DND-41 (cell line): ENCODE data around the gene UROC1.

ENCODE experiments used
- ATAC-seq: fragments of 200-7000 bp; cut with Tn5 transposase; 3 replicates; pipeline ENCODE4 v1.9.1; 2021; ENCODE audit warnings: low read depth; ENCODE audit not compliant: insufficient read depth
- DNase-seq: peaks from one replicate; pipeline ENCODE4 v3.0.0-alpha.2; 2020
- H2AFZ ChIP-seq: 2 replicates; pipeline ENCODE4 v1.6.0; 2012; ENCODE audit warnings: low read depth, low read length
- H3K27ac ChIP-seq: 2 replicates; pipeline ENCODE4 v1.5.1; 2012; ENCODE audit warnings: low read length, inconsistent platforms
- H3K27me3 ChIP-seq: fragments of 200-600 bp; sonication (generic); 2 replicates; pipeline ENCODE4 v1.6.0; 2012; ENCODE audit warnings: low read length, mild to moderate bottlenecking, inconsistent platforms; ENCODE audit not compliant: insufficient read depth, poor library complexity
- H3K36me3 ChIP-seq: 2 replicates; pipeline ENCODE4 v1.5.1; 2012; ENCODE audit warnings: low read length, inconsistent platforms; ENCODE audit not compliant: insufficient read depth
- H3K4me1 ChIP-seq: 2 replicates; pipeline ENCODE4 v1.5.1; 2012; ENCODE audit warnings: mild to moderate bottlenecking, low read length; ENCODE audit not compliant: insufficient read depth
- H3K4me2 ChIP-seq: 2 replicates; pipeline ENCODE4 v1.6.0; 2012; ENCODE audit warnings: mild to moderate bottlenecking, moderate library complexity, low read length, inconsistent platforms; ENCODE audit not compliant: insufficient read depth
- H3K4me3 ChIP-seq, 2 experiments: fragments of 200-600 bp in 1 of 2; shearing (Covaris generic) in 1 of 2; 2 replicates each; pipeline ENCODE4 v1.5.1; 2012 to 2016; ENCODE audit warnings: inconsistent platforms in 2 of 2, low read length in 2 of 2, mild to moderate bottlenecking in 2 of 2, low read depth in 1 of 2, moderate library complexity in 1 of 2
- H3K79me2 ChIP-seq: 2 replicates; pipeline ENCODE4 v1.6.0; 2012; ENCODE audit warnings: low read length, inconsistent platforms; ENCODE audit not compliant: insufficient read depth
- H3K9ac ChIP-seq: 2 replicates; pipeline ENCODE4 v1.6.0; 2012; ENCODE audit warnings: low read depth, mild to moderate bottlenecking, inconsistent platforms, low read length, moderate library complexity
- H3K9me3 ChIP-seq: 2 replicates; pipeline ENCODE4 v1.5.1; 2012; ENCODE audit warnings: low read length, moderate library complexity, mild to moderate bottlenecking, inconsistent platforms; ENCODE audit not compliant: insufficient read depth, severe bottlenecking
- H4K20me1 ChIP-seq: 2 replicates; pipeline ENCODE4 v1.6.0; 2012; ENCODE audit warnings: low read length; ENCODE audit not compliant: insufficient read depth
- EZH2 ChIP-seq: IDR thresholded peaks from 3 replicates; pipeline ENCODE4 v1.6.1; 2012; ENCODE audit warnings: borderline replicate concordance, low read depth, mild to moderate bottlenecking, moderate library complexity, low read length, inconsistent platforms; ENCODE audit not compliant: severe bottlenecking
- TF ChIP-seq, protein P1 (sequence below): IDR thresholded peaks from 2 replicates; pipeline ENCODE4 v1.5.1; 2012; ENCODE audit warnings: borderline replicate concordance, low read length, moderate library complexity, mild to moderate bottlenecking; ENCODE audit not compliant: poor library complexity, severe bottlenecking; ENCODE audit errors: extremely low read depth

Gene UROC1

DNA sequence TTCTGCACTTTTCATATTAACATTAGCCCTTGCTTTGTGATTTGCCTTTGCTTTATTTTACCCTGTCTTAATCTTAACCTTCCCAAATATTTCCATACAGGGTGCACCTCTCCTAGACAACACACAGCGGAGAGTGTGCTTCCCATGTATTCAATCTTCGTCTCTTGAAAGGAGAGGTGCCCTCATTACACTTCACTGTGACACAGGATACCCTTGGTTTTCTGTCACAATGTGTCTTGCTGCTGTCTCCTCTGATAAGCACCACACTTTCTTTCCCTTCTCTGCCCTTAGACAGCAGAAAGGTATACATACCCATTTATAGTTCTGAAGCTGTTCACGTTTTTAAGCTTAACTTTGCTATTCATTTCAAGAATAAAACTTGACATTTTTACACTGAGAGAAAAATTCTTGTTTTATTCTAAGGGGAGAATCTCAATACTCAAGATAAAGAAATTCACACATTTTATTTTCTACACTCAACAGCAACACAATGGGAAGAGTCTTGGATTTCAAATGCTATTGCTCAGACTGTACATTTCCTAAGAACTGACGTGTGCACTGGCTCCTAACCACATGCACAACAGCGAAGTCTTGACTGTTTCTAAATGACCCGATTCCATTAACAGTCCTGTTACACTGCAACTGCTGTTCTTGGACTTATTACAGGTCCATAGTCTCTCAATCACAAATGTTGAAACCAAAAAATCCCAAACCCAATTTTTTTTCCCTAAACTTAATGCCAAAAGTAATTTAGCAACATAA is 63.0 kb downstream of the UROC1 start:
- TF ChIP-seq EZH2, result no peak
- TF ChIP-seq, protein P1, sequence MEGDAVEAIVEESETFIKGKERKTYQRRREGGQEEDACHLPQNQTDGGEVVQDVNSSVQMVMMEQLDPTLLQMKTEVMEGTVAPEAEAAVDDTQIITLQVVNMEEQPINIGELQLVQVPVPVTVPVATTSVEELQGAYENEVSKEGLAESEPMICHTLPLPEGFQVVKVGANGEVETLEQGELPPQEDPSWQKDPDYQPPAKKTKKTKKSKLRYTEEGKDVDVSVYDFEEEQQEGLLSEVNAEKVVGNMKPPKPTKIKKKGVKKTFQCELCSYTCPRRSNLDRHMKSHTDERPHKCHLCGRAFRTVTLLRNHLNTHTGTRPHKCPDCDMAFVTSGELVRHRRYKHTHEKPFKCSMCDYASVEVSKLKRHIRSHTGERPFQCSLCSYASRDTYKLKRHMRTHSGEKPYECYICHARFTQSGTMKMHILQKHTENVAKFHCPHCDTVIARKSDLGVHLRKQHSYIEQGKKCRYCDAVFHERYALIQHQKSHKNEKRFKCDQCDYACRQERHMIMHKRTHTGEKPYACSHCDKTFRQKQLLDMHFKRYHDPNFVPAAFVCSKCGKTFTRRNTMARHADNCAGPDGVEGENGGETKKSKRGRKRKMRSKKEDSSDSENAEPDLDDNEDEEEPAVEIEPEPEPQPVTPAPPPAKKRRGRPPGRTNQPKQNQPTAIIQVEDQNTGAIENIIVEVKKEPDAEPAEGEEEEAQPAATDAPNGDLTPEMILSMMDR, result no peak
- H4K20me1 ChIP-seq, result peaks cover 65% of the 10 kb centered on the region

DNA sequence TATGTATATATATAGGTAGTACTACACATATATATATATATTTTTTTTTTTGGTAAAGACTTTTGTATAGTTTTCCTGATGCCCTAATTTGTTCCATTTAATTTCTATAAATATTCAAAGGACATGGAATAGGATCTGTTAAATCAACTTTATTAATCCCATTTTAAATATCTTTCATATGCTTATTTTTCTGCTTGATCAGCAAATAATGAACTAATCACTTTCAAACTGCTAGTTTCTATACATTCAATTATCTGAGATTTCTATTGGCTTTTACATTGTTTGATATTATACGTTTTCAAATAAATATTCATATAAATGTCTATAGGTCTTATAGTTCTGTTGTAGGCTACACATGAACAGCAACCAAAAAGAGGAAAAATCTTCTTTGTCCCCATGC is 63.5 kb downstream of the UROC1 start:
- no peaks in the 10 kb centered on the region for H3K9me3 ChIP-seq
- TF ChIP-seq, protein P1, result no peak
- no peak for TF ChIP-seq EZH2
- peaks cover 63% of the 10 kb centered on the region for H4K20me1 ChIP-seq
- no peaks in the 10 kb centered on the region for H3K4me1 ChIP-seq
- no peak overlapping the region for H2AFZ ChIP-seq
- no peak for DNase-seq
- no peak overlapping the region for H3K27ac ChIP-seq
- peaks cover 38% of the 10 kb centered on the region for H3K79me2 ChIP-seq
- H3K9ac ChIP-seq, result no peak overlapping the region
- peaks cover 94% of the 10 kb centered on the region for H3K36me3 ChIP-seq
- no peak overlapping the region for H3K4me2 ChIP-seq
- H3K27me3 ChIP-seq, result no peaks in the 10 kb centered on the region
- no peak overlapping the region for H3K4me3 ChIP-seq
- ATAC-seq, result no peak

More for the DNA sequence above, 63.0 kb downstream of the UROC1 start:
- no peak for DNase-seq
- Histone ChIP-seq H3K9ac (no peak overlapping the region), H3K9me3 (no peaks in the 10 kb centered on the region), H2AFZ (no peak overlapping the region), H3K27me3 (no peaks in the 10 kb centered on the region), H3K4me1 (no peaks in the 10 kb centered on the region), H3K79me2 (peaks cover 44% of the 10 kb centered on the region), H3K4me2 (no peak overlapping the region), H3K36me3 (peaks cover 95% of the 10 kb centered on the region), H3K4me3 (no peak overlapping the region), H3K27ac (no peak overlapping the region)
- no peak for ATAC-seq

DNA sequence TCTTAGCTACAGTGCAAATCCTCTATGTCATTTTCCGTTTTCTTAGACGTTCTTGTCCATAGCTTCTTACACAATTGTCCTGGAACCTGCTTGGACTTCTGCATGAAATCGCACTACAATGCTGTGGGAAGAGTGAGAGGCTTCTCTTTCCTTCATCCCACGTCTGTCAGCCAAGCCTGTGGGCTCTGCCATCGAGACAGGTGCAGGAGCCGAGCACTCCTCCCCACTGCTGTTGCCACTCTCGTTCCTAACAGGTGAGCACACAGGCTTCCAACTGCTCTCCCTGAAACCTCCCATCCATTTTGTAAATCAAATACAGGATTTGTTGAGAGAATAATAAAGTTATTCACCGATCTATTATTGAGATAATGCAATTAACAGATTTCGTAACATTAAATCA is 65.4 kb downstream of the UROC1 start:
- no peak overlapping the region for H3K9ac ChIP-seq
- H4K20me1 ChIP-seq, result peaks cover 63% of the 10 kb centered on the region
- H3K79me2 ChIP-seq, result peaks cover 24% of the 10 kb centered on the region
- no peaks in the 10 kb centered on the region for H3K27me3 ChIP-seq
- no peak overlapping the region for H3K4me2 ChIP-seq
- H3K36me3 ChIP-seq, result peaks cover 88% of the 10 kb centered on the region
- TF ChIP-seq, protein P1, result no peak
- TF ChIP-seq EZH2, result no peak
- H3K27ac ChIP-seq, result no peak overlapping the region
- no peaks in the 10 kb centered on the region for H3K4me1 ChIP-seq
- DNase-seq (no peak), ATAC-seq (no peak)
- no peak overlapping the region for H2AFZ ChIP-seq
- H3K4me3 ChIP-seq, result no peak overlapping the region
- no peaks in the 10 kb centered on the region for H3K9me3 ChIP-seq
